NCI-H2081 (cell line): ENCODE measurements around the gene RPF1.
"Not testable (repeated sequence)": the region's sequence is repeated elsewhere in the genome, so short reads cannot be mapped to it uniquely, and the experiment has no call there.

Experiments used
- DNase-seq, 2 experiments: peaks; one replicate each; lab custom pipeline; 2025; lab: John Stamatoyannopoulos, UW

Gene RPF1, protein sequence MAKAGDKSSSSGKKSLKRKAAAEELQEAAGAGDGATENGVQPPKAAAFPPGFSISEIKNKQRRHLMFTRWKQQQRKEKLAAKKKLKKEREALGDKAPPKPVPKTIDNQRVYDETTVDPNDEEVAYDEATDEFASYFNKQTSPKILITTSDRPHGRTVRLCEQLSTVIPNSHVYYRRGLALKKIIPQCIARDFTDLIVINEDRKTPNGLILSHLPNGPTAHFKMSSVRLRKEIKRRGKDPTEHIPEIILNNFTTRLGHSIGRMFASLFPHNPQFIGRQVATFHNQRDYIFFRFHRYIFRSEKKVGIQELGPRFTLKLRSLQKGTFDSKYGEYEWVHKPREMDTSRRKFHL

DNA sequence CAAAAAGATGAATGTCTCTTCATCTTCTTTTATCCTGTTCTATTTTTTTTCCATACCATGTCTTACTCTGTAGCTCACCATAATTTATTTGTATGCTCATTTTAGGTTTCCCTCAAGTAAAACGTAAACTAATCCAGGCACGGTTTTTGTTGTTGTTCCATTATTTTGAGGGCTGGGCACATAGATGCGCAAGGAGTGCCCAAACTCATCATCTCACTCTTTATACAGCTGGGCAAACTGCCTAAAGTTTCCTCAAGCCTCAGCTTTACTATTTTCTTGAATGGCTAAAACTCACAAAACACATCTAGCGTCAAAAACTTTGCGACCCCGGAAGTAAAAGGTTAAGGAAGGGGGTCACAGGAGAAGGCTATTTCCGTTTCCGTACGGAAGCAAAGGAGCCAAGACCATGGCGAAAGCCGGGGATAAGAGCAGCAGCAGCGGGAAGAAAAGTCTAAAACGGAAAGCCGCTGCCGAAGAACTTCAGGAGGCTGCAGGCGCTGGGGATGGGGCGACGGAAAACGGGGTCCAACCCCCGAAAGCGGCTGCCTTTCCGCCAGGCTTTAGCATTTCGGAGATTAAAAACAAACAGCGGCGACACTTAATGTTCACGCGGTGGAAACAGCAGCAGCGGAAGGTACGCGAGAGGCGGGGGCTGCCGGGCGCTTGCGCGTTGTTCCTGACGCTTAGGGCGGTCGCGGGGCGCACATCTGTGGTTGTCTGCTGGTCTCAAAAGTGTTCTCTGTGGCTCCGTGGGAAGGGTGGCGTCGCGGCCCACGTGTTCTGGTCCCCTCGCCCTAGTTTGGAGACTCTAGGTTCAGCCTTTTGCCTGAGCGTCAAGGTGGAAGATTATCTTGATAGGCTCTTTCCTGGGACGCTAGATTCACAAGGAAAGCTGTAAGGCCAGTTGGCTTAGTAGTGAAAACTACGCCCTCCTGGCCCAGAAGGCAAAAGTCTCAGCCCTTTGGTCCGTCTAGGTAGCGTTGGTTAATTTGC is at the start of gene RPF1:
RPF1 (plus strand) TSS at position 391 of the 993 bp plus-strand sequence; CDS start at position 407, 16 bp downstream.
- peak; percentile 72 to 86 for DNase-seq

GRCh38 chr1:84430546-84430945 is 48.5 kb upstream of the RPF1 start:
- no peak for DNase-seq

DNA sequence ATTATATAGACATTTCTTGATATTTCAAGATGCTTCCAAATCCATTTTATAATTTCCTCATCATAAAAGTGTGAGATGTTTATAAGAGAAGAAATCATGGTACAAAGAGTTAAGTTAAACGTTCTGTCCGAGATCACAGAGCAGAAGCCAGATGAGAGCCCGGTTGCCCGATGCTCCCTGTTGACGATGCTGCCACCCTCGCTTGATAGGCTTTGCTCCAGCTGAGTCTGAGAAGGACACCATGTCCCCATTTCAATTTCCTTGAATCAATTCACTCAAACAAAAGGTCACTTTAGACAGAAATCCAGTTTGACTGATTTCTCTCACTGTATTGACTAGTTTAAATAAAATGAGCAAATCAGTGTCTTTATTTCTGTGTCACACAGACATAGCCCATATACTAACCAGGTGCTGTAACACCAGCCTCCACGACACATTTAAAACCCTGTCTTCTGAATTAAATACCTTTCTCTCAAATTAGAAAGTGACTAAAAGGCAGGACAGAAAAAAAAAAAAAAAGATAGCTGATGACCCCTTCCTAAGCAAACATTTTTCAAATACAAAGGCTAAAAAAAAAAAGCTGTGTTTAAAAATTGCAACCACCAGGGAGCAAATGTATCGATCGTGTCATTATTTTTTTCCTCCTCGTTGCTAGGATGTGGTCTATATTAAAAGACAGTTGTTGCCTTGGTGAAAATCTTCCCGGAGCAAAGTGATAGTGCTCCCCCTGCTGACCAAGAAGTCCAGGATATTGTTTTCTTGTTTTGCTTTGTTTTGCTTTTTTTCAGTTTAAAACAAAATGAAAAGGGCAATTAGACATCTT is 45.6 kb upstream of the RPF1 start:
- peak; percentile 83 to 90 for DNase-seq

GRCh38 chr1:84434081-84434769 is 44.8 kb upstream of the RPF1 start:
- no peak for DNase-seq

GRCh38 chr1:84434801-84435549 is 44.1 kb upstream of the RPF1 start:
- DNase-seq, result no peak

DNA sequence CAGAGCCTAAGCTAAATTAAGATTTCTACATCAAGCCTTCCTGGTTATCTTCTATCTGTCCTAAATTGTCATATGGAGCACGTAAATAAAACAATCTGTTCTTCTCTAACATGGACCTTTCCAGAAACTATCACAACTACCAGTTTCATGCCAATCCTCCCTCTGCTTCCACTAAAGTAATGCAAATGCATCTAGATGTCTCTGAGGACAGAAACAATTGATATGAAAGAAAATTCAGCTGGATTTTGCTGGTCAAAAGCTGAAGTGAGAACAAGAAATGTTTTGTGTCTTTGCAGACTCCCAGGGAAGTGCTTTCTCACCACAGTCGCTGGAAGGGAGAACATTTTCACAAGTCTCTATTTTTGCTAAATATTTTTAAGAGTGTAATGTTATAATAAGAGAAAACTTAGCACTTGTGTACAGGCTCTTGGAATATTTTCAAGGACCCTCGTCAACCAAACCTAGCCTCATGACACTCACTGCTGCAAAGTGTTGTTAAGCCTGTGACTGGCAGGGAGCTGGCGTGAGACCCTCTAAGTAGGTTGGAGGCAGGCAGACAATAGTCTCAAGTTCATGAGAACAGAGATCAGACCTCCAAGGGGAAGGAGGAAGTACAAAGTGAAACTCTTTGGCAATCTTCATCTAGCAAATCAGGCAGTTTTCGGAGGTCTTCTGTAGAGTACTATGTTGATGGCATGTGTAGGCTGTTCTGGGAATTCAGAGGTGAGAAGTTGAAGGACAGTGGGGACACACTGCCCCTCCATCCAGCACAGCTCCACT is 42.0 kb upstream of the RPF1 start:
- no peak for DNase-seq

DNA sequence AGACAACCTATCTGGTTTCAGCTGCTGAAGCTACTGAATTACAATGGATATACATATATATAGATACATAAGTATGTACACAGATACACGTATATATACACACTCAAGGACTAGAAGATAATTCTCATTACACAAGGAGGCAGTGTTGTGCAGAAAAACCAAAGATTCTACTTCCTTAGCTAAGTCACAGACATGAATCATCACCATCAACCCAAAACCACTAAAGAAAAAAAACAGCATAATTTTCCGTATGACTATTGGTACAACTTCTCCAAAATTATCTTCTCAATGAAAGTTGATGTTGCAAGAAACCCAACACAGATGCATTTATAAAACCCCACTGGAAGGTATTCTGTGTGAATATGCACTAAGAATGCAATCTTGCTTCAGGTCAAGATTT is 36.8 kb upstream of the RPF1 start:
- peak in 1 of 2 experiments; percentile 41 for DNase-seq

GRCh38 chr1:84442747-84443646 is 36.1 kb upstream of the RPF1 start:
- peak in 1 of 2 experiments; percentile 51 for DNase-seq

GRCh38 chr1:84448704-84449103 is 30.4 kb upstream of the RPF1 start:
- not testable (repeated sequence) for DNase-seq

DNA sequence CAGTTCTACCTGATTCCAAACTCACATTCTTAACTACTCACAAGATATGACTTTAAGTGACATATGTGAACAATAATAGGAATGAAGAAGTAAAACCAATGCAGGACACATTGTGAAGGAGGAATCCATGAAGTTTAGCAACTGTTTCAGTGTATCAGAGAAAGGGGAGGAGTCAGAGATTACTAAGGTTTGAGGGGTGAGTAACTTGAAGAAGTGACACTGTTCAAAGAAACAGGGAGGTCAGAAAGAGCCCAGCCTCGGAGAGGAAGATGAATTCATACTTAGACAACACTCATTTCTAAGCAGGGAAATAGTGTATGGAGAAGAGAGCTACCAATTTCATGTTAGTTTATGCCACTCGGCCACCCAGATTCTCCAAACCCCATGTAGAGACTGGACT is 28.2 kb upstream of the RPF1 start:
- no peak for DNase-seq

GRCh38 chr1:84452436-84452835 is 26.6 kb upstream of the RPF1 start:
- DNase-seq, result no peak

DNA sequence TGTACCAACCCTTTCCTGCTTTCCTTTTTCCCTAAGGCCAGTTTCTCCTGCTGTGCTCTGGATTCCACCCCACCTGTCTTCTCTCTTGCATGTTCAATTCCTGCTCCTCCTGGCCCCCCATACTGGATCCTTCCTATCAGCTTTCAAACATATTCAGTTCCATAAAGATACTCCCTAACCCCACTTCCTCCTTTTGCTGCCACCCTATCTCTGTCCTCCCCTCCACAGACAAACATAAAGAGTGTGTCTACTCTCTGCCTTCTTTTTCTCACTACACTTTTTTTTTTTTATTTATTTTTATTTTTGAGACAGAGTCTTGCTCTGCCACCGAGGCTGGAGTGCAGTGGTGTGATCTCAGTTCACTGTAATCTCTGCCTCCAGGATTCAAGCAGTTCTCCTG is 16.9 kb upstream of the RPF1 start:
- DNase-seq, result no peak

DNA sequence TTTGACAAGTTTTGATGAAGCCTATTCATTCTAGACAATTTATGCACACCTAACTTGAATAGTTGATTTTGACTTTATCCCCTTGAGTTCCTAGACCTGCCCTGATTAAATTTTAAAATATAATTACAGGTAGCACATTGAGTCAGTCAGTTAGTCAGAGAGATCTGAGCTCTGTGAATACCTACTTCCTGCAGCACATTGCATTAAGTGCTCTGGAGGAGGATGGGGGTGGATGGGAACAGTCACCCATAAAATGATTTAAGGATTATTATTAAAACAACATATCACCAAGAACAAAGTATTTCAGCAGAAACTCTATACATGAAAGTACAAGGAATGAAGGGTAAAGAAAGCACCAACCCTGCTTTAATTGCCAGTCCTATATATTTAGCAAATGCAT is 11.8 kb upstream of the RPF1 start:
- DNase-seq, result no peak

DNA sequence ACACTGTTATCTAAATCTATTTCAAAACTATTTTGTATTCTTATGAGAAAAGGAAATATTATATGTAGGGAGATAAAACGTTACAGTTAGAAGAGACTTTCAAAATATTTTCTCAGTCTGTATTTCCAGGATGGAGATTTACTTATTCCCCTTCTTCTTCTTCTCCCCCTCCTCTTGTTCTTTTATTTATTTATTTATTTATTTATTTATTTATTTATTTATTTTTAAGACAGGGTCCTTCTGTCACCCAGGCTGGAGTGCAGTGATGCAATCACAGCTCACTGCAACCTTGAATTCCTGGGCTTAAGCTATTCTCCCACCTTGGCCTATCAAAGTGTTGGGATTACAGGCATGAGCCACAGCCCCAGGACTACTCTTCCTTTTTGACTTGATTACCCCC is 2.8 kb upstream of the RPF1 start:
- DNase-seq, result no peak

- no peak for DNase-seq
These were observed 932 bp downstream of the RPF1 start for GRCh38 chr1:84479998-84480397.

DNA sequence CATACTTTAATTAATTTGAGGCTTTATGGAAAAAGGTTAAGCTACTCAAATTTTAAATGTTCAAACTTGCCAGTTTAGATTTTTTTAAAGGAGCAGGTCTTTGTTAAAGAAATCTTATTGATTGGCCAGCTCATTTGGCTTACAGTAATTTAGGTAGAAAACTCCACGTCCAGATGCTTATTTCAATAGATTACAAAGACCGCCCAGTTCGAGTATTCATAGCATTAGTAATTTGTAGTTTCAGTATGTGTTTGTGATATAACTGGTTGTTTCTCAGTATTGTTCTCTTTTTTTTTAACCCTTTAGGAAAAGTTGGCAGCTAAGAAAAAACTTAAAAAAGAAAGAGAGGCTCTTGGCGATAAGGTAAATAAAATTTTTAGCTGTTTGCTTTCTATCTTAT is 1.6 kb downstream of the RPF1 start:
- no peak for DNase-seq

- no peak for DNase-seq
These were observed 2.3 kb downstream of the RPF1 start for GRCh38 chr1:84481317-84481716.

- DNase-seq, result no peak
These were observed 9.0 kb downstream of the RPF1 start for GRCh38 chr1:84488107-84488506.

DNA sequence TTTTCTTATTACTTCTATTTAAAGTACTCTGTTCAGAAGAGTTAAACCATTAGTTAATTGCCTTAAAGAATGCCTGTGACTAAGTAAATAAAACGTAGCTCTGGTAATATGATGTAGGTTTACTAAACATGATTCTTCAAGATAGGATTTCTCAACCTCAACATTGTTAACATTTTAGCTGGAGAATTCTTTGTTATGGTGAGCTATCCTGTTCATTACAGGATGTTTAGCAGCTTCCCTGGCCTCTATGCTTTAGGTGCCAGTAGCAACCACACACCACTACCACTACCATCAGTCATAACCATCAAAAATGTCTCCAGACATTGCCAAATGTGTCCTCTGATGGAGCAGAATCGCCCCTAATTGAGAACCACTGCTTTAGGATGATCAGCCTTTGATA is 10.7 kb downstream of the RPF1 start:
- no peak for DNase-seq
